Ovary (tissue), 3 donors: Measurements from ENCODE around the gene RANBP3.

Experiments
- POLR2A ChIP-seq: fragments of 450-650 bp; IDR thresholded peaks from one replicate; pipeline ENCODE4 v1.6.1; 2017; ENCODE audit warnings: antibody characterized with exemption, mild to moderate bottlenecking, moderate library complexity
- TF ChIP-seq, protein P1 (sequence below), 3 donors: fragments of 450-650 bp in 2 of 3; fragments of 200-600 bp in 1 of 3; IDR thresholded peaks; one replicate each; pipeline versions ENCODE4 v1.5.1 to v1.8.0; 2016 to 2022; ENCODE audit warnings: antibody characterized with exemption in 3 of 3, mild to moderate bottlenecking in 1 of 3
- donor health status: DM: no; HTN: no; CAD: no.

DNA sequence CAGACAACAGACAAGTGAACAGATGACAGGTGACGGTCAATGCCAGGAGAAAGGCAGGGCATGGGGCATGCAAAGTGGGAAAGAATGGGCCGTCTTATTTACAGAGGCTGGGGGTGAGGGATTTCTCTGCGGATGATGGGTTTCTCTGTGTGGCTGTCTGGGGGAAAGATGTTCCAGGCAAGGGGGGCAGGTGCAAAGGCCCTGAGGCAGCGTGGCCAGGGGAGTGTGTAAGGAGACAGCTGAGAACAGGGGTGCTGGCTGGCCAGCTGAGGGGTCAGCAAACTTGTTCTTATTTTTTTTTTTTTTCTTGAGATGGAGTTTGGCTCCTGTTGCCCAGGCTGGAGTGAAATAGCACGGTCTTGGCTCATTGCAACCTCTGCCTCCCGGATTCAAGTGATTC is 21.8 kb upstream of the RANBP3 start:
- TF ChIP-seq, protein P1, sequence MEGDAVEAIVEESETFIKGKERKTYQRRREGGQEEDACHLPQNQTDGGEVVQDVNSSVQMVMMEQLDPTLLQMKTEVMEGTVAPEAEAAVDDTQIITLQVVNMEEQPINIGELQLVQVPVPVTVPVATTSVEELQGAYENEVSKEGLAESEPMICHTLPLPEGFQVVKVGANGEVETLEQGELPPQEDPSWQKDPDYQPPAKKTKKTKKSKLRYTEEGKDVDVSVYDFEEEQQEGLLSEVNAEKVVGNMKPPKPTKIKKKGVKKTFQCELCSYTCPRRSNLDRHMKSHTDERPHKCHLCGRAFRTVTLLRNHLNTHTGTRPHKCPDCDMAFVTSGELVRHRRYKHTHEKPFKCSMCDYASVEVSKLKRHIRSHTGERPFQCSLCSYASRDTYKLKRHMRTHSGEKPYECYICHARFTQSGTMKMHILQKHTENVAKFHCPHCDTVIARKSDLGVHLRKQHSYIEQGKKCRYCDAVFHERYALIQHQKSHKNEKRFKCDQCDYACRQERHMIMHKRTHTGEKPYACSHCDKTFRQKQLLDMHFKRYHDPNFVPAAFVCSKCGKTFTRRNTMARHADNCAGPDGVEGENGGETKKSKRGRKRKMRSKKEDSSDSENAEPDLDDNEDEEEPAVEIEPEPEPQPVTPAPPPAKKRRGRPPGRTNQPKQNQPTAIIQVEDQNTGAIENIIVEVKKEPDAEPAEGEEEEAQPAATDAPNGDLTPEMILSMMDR (IDR thresholded peaks at IDR 0.05), result no peak
- TF ChIP-seq POLR2A, result no peak
